GM12873 (cell line): ENCODE data around the gene COL4A1.

Experiments
- CTCF ChIP-seq: IDR thresholded peaks from 2 replicates; pipeline ENCODE4 v1.5.1; 2012; ENCODE audit warnings: low read depth, mild to moderate bottlenecking, moderate library complexity, low read length, control low read depth; ENCODE audit not compliant: insufficient read depth; ENCODE audit errors: missing control alignments

COL4A1 gene

DNA sequence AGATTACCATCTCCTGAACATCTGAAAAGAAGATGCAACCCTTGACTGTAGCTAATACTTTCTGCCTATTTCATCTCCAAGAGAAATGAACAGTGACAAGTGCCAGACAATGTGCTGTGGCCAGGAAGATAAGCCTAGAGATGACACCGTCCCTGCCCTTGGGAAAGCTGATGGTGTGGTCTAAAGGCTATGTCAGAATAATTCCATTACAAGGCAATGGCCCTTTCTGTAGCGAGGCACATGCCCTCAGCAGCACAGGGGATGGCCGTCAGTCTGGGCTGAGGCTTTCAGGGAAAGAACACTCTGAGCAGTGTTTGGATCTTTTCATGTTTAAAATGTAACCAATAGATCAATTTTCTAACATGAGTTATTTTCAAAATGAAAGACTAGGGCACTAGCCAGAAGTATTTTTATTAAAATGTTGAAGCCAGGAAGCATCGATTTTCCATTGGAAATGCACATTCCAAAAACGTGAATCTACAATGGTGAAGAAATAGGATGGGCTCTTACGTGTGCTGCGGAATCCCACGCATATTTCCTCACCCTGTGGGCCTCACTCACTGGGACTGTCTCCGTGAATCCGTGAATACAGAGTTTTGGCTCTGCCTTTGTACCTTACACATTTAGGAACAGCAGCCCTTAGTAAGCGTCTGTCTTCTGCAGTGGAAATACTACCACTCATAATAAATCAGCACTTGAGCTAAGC is 22.0 kb downstream of the COL4A1 start:
- TF ChIP-seq CTCF: no peak

DNA sequence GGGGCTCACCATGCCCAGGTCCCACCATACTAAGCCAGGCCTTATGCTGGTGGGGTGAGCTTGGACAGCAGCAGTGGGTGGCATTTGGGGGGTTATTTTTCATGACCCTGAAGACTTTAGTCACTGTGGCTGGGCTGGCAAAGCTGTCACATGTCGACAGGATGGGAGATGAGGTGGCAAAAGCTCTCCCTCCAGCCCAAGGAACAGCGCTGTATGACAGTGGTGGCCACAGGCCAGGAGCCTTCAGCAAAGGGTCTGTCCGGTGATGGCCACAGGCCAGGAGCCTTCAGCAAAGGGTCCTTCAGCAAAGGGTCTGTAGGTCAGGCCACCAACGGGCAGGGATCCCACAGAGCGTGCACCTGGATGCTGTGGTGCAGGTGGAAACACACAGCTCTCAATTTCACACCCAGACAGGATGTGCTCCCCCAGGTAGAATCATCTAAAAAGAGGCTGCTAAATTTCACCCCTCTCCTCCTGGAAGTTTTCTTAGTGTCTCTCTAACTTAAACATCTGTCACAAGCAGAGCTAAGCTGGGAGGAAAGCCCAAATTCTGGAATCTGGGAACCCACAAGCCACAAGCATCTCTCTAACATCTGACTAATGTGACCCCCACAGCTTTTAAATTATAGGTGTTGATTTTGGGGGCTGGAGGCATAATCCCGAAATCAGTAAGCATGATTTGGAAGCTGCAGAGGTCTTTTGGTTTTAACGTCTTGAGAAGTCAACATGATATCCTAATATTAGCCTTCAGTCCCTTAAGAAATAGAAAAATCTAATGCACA is 23.0 kb downstream of the COL4A1 start:
- no peak for TF ChIP-seq CTCF

GRCh38 chr13:110282316-110282841 is 24.6 kb downstream of the COL4A1 start:
- no peak for TF ChIP-seq CTCF

DNA sequence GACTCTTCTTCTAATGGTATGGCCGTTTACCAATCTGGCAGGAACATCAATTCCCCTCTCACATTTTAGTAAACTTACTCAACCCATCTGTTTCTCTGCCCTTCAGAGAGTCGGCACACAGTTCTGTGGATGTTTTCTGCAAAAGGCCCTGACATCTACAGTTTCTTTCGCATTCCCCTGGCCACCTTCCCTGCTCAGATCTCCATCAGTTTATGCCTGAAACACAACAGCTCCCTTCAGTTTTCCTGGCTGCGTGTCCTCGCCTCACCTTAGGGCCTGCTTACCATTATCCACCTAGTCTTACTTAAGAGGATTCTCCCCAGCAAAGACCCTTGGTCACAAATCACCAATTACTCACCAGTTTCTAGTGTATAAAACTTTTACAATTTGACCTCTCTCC is 25.2 kb downstream of the COL4A1 start:
- no peak for TF ChIP-seq CTCF

- no peak for TF ChIP-seq CTCF
Observed at GRCh38 chr13:110280985-110281688, 25.8 kb downstream of the COL4A1 start.

DNA sequence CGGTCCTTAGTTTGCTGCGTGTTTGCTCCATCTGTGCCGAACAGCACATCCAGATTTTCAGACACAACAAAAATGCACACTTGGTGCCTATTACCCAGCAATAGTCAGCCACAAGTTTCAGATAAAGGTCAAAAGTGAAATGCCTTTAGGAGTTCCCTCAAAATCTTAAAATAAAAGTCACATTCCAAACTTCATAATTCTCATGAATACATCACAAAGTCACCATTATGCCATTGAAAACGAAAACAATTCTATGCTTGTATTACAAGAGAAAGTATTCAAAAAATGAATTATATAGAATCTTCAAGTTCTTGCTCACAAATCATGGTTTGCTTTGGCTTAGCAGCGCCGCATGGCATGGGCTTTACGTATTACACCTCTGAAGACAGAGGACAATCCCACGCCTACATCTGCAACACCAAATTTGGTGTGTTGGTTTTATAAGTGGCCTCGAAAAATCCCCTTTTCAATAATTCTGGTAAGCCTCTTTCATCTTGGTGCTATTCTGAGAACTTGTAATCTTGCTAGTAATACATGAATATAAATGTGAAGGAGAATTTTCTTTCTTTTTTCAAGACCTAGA is 26.6 kb downstream of the COL4A1 start:
- TF ChIP-seq CTCF: no peak
